GM19351 (cell line): ENCODE data around the gene PRR15L.

ENCODE experiments used
- ATAC-seq: cut with Tn5 transposase; IDR thresholded peaks from one replicate; pipeline ENCODE4 v1.9.1; 2021; ENCODE audit warnings: mild to moderate bottlenecking, moderate library complexity; ENCODE audit not compliant: unreplicated experiment

PRR15L gene

DNA sequence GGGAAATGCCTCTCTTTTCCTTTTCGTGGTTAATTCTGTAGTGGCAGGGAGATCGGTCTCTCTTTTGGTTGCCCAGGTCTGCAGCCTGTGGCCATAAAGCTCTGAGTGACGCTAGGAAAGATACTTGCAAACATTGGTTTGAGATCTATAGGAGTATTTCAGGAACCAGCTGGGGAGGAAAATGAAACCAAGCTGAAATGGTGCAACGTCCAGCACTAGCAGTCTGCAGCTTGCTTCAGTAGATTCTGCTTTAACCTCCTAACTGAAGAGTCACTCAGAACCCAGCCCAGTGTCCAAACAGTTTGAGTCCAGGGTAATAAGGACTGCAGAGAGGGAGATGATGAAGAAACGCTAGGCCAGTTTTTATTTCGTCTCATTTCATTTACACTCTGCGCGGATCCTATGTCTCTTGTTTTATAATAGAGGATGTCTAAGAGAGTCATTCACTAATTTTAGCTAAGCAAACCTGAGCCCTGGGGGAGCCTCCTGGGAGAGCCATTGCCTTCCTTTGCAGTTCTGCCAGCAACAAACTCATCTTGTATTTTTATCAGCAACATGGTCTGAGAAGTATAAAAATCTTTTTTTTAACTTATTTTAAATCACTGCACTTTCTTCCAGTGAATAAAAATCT lies 49.6 kb downstream of the PRR15L start:
- ATAC-seq = no peak

DNA sequence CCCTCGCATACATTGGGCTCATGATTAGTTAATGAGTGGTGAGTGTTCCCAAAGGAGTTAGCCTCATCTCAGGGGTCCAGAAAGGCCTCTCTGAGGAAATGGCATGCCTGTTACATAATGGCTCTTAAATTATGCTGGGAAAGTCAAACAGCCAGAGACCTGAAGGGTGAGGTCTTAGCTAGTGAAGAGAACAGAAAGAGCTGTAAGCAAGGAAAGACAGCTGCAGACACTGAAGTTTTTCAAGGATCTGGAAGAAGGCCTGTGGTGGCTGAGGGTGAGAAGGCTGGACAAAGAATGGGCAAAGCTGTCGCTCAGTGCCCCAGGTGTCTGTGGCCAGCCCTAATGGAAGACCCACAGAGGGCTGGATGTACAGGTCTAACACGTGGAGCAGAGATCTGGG lies 51.2 kb downstream of the PRR15L start:
- no peak for ATAC-seq

DNA sequence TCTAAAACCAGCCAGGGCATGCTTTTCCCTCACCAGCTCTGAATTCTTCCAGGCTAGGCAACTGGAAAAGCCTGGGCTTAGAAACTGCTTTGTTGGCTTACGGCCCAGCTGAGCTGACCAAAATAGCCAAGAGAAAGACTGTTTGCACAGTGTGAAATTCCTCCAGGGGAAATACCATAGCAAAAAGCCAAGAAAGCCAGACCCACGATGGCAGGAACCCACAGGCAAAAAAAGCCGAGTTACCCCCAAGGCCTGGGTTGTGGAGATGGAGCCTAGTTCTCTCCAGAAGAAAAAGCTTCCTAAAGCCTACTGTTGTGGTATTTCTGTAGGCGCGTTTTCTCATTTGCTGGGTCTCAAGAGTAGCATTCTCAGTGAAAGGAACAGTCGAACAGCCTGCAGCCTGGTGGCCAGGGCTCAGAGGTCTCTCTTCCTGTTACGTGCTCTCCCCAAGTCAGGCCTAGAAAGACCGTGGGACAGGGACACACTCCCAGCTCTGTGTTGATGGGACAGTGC lies 52.4 kb downstream of the PRR15L start:
- ATAC-seq = no peak

DNA sequence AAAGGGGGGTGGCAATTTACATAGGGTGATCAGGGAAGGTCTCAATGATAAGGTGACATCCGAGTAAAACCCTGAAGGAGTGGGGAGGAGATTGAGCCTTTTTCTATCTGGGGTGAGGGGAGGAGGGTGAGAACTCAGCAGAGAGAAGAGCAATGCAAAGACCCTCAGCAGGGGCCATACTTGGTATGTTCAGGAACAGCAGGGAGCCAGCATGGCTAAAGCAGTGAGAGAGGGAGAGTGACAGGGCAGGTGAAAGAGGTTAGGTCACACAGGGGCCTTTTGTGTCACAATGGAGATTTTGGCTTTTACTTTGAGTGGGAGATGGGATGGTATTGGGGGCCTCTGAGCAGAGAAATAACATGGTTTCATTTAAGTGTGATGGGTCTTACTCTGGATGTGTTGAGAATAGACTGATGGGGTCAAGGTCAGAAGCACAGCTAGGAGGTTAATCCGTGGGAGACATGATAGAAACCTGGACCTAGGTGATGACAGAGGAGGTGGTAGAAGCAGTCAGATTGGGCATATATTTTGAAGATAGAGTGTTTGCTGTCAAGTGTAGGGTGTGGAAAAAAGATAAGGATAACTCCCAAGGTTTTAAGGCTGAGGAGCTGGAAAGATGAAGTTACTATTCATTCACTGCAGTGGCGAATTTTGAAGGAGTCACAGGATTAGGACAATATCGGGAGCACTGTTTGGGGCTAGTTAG lies 55.5 kb downstream of the PRR15L start:
- no peak for ATAC-seq
